Astrocyte of the hippocampus (primary cell): Measurements from ENCODE around the gene CMC2.

Experiments
- DNase-seq: peaks from one replicate; pipeline ENCODE4 v3.0.0; 2011; ENCODE audit warnings: low read depth, low spot score

Gene CMC2

DNA sequence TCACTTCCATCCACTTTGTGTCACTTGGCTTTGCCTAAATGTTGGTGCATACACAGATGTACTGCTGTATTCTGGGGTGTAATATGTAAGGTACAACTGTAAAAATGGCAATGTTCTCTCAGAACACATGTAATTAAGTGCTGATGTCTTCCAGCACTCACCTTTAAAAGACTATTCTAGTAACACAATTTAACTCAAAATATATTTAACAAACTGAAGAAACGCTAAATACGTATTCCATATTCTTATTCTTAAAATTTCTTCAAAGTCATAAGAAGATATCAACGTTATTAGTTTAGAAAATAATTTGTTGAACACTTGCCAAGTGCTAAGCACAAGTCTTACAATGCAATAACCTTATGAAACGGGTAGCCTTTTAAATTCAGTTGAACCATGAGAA, 3.6 kb downstream of the CMC2 start:
- no peak for DNase-seq

DNA sequence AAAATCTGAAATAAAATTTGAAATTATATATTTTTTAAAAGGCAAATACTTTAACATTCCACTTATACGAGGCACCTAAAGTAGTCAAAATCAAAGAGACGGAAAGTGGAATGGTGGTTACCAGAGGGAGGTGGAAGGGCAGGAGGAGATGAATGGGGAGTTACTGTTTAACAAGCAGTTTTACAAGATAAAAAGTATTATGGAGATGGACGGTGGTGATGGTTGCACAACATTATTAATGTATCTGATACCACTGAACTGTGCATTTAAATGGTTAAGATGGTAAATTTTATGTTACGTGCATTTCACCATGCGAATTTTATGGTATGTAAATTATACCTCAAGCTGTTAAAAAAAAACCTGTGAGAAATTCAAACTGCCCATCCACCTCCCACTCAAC, 5.4 kb downstream of the CMC2 start:
- no peak for DNase-seq

DNA sequence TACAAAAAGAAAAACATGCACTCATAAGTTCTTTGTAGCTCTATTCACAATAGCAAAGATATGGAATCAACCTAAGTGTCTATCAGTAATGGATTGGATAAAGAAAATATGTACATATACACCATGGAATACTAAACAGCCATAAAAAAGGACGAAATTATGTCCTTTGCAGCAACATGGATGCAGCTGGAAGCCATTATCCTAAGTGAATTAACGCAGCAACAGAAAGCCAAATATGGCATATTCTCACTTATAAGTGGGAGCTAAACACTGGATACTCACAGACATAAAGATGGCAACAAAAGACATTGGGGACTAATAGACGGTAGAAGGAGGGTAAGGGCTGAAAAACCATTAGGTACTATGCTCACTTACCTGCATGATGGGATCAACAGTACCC, 5.8 kb downstream of the CMC2 start:
- DNase-seq, result no peak

DNA sequence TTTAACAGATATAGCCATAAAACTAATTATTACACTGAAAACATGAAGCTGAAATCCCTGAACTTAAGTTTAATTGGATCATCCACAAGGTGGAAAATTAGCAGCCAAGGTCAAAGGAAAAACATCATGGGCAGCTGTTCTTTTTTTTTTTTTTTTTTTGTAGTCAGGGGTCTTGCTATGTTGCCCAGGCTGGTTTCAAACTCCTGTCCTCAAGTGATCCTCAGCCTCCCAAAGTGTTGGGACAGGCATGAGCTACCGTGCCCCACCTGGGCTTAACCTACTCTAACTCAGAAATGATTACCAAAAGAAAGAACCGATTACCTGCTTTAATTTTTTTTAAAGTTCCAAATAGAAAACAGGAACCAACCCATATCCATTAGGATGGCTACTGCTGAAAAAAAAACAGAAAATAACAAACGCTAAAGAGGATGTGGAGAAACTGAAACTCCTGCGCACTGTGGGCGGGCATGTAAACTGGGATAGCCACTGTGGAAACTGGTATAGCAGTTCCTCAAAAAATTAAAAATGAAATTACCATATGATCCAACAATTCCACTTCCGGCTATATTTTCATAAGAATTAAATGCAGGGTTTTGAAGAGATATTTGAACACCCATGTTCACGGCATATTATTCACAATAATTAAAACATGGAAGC, 8.6 kb downstream of the CMC2 start:
- no peak for DNase-seq

DNA sequence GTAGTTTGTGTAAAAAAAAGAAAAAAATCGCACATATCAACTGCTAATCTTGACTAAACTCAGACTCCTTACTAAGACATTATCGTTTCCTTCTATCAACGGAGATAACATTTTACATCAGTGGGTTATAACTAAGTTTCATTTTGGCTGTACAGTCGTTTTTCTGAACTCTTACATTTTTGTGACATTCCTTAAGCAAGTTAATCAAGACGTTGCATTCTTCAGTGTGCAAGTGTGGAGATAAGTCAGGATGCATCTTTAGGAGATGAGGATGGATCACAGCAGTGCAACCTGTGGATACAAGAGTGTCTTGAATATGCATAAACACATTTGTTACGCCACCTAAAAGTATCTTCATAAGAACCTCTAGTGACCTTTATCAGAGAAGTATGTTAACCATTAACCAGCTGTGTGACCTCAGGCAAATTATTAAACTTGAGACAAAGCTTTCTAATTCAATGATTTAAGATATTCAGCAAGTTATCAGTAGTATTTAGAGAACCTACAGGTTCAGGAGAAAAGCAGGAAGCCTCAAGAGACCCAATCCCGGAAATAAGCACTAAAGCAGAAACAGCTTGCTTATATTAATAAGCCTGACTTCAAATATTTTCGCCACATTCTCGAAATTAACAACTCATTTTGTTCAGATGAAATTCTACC, 9.4 kb downstream of the CMC2 start:
- no peak for DNase-seq

DNA sequence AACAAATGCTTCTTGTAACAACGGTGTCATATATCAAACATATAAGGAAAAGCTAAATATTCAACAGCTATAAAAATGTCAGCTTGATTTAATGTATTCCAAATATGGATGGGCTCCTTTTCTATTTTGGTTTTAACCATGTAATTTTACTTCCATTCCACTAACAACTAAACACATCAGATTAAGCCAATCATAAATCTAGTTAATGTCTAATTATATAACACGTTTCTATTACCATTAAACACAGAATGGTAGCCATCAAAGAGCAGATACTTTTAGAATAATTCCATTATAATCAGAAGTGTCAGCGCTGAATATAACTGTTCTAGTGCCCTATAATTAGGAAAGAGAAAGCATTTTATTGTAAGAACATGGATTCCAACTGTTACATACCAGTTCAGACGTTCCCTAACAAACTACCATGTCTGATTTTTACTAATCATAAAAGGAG, 10.0 kb downstream of the CMC2 start:
- DNase-seq, result no peak

DNA sequence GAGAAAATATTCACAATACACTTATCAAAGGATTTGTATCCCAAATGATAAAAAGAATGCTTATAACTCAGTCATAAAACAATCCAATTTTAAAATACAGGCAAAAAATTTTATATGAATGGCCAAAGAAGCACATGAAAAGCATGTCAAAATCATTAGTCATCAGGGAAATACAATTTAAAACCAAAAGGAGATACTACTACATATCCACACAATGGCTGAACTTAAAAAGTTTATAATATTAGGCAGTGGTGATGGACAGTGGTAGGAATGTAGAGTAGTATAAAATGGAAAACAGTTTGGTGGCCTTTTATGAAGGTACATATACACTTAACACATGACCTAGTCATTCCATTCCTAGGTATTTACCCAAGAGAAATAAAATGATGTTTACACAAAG, 12.2 kb downstream of the CMC2 start:
- DNase-seq, result no peak

DNA sequence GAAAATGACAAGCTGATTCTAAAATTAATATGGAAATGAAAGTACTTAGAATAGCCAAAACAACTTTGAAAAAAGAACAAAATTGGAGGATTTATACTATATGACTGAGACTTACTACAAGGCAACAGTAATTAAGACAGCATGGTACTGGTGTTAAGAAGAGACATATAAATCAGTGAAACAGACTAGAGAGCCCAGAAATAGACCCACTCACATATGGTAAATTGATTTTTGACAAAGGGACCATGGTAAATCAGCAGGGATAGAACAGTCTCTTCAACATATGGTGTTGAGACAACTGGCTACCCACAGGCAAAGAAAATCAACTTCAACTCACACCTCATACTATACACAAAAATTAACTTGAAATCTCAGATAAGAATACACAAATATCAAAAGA, 12.9 kb downstream of the CMC2 start:
- DNase-seq, result no peak

DNA sequence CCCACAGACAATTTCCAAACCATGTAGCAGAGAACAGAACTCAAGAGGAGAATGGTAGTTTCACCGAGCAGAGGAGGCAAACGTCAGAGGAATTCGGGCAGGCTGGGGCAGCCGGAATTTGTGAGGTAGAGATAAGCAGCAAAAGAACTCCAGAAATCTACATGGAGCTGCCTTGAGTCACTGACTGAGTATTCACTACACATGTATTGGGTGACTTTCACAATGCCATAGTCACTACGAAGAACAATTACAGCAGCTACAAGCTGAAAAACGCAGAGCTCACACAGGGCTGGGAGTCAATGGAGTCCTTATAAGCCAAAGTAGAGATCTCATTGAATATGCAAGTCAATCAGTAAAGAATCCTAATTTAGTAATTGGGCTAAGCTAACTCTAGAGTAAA, 13.4 kb downstream of the CMC2 start:
- peak; percentile 95 for DNase-seq

DNA sequence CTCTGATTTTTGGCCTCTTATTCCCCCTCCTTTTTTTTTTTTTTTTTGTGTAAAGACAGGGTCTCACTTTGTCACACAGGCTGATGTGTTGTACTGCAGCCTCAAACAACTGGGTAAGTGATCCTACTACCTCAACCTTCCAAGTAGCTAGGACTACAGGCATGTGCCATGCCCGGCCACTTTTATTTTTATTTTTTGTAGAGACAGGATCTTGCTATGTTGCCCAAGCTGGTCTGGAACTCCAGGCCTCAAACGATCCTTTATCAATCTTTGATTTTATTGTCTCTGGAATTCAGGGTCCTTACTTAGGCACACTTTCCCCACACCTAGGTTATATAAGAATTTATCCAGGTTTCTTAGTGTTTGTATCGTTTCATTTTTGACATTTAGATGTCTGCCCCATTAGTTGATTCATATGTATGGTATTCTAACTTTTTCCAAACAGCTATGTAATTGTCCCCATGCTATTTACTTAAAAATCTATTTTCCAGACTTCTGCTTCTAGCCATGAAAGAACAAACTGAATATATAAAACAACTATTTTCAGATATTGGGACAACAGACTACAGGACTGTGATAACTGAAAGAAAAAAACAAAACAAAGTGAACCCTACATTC, 13.9 kb downstream of the CMC2 start:
- DNase-seq, result no peak

DNA sequence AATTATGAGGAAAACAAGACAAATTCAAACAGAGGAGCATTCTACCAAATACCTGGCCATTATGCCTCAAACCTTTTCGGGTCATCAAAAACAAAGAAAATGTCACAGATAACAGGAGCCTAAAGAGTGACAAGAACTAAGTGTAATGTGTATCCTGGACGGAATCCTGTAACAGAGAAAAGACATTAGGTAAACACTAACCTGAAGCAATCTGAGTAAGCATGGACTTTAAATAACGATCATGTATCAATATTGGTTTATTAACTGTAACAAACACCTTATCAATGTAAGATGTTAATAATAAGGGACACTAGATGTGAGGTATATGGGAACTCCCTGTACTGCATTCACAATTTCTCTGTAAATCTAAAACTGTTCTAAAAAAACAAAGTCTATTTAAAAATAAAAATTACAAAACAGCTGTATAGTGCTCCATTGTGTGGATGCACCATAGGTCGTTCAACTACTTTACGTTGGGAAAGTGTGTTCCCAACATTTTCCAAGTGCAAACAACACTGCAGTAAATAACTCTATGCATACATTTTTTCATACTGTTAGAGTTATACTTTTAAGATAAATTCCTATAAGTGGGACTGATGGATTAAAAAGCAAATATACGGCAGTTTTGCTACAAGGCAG, 14.8 kb downstream of the CMC2 start:
- DNase-seq, result no peak

DNA sequence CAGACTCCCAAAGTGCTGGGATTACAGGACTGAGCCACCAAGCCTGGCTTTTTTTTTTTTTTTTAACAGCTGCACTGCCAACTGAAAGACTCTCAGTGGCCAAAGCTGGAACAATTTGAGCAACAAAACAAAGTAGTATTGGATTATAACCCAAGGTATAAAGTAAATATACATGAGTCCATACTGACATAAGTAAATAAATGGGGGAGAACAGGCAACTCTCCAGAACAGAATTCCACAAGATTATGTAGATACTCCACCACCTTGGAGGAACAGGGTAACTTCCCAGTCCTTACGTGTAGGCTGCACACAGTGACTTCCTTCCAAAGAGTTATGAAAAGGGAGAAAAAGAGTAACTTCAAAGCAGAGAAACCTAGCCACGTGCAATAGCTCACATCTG, 15.7 kb downstream of the CMC2 start:
- DNase-seq, result no peak

DNA sequence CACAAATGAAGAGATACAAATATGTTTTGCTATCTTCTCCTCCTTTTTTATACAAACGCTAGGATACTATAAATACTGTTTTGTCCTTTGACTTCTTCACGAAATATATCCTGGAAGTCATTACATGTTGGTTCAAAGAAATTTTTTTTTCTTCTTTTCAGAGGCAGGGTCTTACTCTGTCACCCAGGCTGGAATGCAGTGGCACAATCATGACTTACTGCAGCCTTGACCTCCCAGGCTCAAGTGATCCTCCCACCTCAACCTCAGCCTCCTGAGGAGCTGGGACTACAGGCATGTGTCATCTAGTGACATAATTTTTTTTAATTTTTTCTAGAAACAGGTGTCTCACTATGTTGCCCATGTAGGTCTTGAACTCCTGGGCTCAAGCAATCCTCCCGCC, 16.1 kb downstream of the CMC2 start:
- DNase-seq, result no peak

DNA sequence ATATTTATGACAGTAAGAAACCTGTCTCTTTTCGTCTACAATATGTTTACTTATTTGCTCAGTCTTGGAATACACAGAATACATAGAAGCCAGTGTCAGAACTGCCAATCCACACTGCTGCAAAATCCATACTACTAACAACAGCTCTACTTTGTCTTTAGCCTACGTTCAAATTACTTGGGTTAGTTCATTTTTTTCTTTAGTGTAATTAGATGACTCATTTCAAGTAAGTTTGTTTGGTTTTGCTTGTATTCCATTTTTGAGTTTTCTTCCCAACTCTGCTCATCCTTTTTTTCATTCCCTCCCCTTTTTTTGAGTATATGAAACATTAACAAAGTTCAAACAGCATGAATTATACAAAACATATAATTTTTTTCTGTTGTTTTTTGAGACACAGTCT, 16.9 kb downstream of the CMC2 start:
- DNase-seq, result no peak

DNA sequence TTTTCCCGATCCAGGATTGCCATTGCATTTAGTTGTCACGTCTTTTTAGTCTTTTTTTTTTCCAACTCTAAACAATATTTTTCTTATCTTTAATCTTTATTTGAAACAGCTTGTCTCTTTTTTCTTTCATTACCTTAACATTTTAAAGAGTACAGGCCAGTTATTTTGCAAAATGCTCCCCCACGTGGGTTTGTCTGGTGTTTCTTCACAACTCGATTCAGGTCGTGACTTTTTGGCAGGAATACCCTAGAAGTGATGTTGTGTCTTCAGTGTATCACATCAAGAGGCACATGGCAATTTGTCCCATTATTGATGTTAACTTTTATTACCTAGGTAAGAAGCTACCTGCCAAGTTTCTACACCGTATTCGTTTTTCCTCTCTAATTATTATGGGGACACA, 17.9 kb downstream of the CMC2 start:
- no peak for DNase-seq

DNA sequence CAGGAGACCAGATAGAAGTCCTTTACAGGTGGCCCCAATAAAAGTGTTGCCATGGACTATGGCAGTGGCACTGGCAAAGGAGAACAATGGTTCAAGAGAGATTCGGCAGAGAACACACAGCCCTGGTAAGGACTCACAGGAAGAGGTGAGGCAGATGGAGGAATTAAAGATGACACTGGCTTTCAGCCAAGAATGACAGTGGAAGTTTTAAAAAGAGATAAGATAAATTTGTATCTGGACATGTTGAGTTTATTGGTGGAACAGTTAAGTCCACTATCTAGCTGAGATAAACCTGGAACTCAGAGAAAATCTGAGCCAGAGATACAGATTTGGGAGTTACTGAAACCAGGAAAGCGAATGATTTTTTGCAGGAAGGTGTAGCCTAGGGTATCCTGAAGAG, 20.1 kb downstream of the CMC2 start:
- no peak for DNase-seq

DNA sequence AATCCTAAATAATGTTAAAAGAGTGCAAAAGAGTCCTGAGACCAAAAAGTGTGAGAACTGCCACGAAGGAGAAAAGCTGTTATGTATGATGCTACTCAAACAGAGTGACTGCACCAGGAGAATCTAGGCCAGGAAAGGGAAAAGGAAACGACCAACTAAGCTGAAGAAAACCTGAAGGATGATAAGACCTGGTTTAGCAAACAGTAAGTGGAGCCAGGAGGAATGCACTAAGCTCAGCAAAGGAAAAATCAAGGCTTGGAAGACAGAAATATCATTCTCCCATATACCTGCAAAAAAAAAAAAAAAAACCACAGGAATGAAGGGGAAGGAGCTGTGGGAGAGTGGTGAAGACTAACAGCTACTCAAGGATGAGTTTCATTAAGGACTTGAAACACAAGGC, 21.1 kb downstream of the CMC2 start:
- DNase-seq, result no peak

DNA sequence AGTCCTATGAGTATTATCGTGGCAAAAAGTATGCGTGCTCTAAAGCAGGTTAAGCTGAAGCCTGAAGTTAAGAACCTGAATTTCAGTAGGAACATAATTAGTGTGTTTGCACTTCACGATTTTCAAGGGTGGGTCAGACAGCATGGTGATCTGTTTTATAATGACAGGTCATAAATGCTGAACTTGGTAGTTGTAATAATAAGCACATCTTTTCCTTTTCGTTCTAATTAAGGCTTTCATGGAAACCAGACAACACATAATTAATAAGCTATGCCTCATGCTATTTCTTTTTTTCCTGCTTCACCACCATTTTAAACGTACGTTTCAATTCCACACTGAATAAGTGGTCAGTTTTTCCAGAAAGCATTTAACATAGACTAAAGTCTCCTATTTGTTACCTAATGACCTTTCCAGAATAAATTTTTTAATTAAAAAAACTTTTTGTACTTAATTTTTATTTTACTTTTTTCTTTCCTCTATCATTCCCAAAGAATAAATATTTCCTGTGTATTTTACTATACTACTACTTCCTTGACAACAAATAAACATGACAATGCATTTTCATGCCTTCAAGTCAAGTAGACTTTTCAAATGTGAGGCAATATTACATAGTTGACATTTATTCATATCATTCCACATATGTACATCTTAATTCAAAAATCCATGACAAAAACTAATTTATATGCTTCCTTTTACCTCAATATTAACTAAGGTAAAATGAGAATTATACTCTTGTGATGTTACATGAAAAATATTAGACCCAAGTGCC, 22.4 kb downstream of the CMC2 start:
- DNase-seq, result no peak

DNA sequence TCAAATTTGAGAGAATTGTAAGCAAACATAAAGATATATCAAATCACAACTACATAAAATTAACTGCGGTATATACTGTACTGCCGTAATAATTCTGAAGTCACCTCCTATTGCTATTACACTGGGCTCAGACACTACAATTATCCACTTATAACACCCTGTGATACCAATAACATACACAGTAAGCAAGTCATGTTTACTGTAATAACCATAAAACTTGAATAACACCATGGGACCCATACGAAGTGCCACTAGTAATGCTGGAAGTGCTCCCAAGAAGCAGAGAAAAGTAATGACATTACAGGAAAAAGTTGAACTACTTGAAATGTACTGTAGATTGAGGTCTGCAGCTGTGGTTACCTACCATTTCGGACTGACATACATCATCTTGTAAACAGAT, 24.0 kb downstream of the CMC2 start:
- no peak for DNase-seq

DNA sequence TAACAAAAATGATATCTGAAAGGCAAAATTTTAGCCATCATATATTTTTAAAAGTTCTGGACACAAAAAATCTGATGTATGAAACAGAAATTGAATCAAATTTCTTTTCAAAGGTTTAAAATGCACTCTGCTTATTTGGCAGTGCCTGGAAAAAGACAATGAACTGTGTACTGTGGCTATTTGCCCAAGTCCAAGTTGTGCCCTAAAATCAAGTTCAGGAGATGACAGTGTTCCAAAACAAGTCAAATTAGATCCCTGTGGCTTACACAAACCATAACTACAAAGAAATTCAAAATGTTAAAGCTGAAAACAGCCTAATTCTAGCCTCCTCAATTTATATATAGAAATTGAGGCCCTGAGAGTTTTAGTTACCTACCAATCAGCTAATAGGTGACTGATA, 25.6 kb downstream of the CMC2 start:
- DNase-seq, result no peak

DNA sequence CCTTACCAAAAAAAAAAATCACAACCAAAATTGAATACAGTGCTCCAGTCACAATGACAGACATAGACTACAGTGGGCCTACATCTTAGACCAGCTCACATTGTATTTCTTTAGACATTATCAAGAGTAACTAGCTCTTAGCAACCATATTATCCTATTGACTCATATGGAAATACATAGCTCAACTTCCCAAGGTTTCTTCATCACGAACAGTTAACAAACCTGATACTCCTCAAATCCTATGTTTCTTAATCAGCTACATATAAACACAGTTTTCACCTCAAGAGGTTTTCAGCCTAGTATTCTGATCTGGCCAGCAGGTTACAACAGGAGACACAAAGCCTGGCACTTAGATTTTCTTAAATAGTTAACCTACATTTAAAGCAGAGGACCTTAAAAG, 29.7 kb downstream of the CMC2 start:
- no peak for DNase-seq
